HG03460 (cell line): ENCODE measurements around the gene KCNK18.
"Not testable (repeated sequence)": the region's sequence is repeated elsewhere in the genome, so short reads cannot be mapped to it uniquely, and the experiment has no call there.

Source experiments
- ATAC-seq: cut with Tn5 transposase; IDR thresholded peaks from one replicate; pipeline ENCODE4 v1.9.1; 2021; ENCODE audit not compliant: unreplicated experiment

KCNK18 gene

GRCh38 chr10:117218654-117219053 is 21.4 kb downstream of the KCNK18 start:
- ATAC-seq, result no peak

DNA sequence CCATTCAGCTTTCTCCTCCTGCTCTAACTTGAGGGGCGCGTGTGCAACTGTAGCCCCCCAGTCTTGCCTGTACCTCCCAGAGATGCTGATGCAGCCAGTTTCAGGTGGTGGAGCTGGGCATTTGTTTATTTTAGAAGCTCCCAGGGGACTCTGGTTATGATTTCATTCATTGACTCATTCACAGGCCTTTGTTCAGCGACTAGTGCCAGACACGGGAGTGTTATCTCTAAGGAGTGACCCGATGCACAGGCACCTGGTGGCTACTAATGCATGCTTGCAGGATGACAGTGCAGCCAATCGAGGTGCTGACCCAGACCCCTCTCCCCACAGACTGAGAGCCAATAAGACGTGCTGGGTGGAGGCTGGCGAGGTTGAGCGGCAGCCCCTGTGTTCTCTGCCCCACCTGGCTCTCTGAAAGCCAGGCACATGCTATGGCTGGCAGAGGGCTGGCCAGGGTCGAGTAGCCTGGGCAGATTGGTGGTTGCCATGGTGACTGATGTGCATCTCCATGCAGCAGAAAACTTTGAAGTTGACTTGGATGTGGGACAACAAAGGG is 23.9 kb downstream of the KCNK18 start:
- ATAC-seq, result no peak

GRCh38 chr10:117222552-117222951 is 25.3 kb downstream of the KCNK18 start:
- no peak for ATAC-seq

DNA sequence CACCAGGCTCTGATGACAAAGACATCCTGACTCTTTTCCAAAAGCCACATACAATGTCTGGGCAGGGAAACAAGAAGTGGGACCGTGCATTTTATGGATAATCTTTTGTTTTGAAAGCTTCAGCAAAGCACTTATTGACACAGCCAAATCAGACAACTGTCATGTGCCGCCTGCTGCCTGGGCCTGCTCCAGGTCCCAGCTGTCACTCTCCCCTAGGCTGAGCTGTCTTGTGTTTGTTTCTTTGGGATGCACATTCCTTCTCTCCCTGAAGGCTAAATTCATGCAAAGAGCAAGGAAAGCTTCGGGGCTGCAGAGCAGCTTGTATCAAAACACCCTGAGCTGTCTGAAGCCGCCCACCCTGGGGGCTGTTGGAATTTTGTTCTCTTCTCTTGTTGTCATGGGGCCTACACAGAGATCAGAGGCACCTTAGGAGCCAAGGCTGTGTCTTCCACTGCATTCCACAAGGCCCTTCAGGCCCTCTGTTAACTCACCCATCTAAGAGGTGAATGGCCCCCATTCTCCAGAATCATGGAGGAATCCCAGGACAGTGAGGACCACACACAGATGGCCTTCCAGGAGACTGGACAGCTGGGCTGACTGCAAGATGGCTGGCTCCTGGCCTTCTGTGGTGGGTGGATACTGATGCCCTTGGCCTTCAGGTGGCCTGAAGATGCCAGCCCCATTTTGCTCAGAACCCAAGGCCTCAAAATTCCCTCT is 25.8 kb downstream of the KCNK18 start:
- no peak for ATAC-seq

- ATAC-seq, result no peak
Measured at GRCh38 chr10:117223693-117224430, 26.6 kb downstream of the KCNK18 start.

GRCh38 chr10:117224881-117225280 is 27.6 kb downstream of the KCNK18 start:
- ATAC-seq, result no peak

DNA sequence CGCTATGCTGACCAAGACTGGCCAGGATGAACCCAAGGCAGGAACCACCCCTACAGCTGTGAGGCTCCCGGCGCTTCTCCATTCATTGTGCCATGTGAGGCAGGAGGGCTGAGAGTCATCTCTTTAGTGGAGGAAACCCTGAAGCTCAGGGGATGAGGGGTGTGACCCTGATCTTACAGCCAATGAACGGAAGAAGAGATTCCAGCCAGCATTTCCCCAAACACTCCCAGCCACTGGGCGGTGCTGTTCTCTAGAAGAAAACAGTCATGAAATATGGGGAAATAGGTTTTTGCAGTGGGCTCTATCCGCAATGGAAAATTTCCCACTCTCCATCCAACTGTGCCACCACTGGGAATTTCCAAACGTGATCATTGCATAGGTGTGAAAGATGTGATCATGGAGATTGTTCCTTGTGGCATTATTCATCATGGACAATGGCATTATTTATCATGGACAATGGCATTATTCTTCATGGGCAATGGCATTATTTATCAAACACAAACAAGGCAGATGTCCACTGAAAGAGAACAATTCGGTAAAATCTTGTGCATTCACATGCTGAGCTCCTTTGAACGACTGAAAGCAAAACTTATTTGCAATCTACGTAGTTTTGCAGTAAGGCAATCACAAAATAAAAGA is 29.6 kb downstream of the KCNK18 start:
- no peak for ATAC-seq

GRCh38 chr10:117228210-117228609 is 30.9 kb downstream of the KCNK18 start:
- no peak for ATAC-seq

GRCh38 chr10:117230107-117230506 is 32.8 kb downstream of the KCNK18 start:
- ATAC-seq, result not testable (repeated sequence)

GRCh38 chr10:117237401-117237991 is 40.2 kb downstream of the KCNK18 start:
- no peak for ATAC-seq

- no peak for ATAC-seq
Measured at GRCh38 chr10:117239051-117239450, 41.8 kb downstream of the KCNK18 start.

DNA sequence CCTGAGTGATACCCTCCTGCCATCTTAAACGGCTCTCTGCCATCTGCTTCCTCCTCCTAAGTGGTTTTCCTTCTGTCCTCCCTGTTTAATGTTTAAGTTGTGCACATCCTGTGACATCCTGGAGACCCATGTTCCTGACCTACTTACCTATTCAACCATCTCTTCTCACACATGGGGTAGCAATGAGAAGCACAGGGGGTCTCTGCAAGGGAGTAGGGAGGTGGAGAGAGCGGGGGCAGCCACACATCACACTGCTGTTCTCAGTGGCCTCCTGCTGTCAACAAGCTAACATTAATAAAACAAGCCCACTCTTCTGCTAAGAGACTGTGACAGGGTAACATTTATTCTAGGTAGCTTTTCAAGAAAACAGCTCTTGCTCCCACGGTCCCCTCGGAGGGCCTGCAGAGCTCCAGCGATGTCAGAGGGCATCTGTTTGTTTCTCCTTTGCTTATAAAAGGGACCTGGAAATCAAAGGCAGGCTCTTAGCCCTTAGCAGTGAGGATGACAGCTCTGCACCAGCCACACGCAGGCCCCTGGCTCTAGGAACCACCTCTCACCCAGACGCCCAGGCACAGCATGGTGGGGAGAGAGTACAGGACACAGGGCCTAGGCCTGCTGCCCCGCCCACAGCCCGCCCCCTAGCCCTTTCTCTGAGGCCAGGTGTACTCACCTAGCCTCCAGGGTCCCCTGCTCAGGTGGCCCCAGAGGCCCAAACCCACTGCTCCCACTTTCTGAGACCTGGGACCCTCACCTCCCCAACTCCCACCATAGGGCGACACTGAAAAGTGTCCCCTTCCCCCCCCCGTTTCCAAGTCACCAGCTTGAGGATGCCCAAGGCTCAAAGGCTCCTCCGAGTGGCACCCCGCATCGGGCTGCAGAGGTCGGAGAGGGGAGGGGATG is 42.7 kb downstream of the KCNK18 start:
- no peak for ATAC-seq

- no peak for ATAC-seq
Measured at GRCh38 chr10:117240621-117241529, 43.6 kb downstream of the KCNK18 start, which contains the start of gene SLC18A2. Gene SLC18A2 (plus strand): TSS chr10:117241114. CDS start chr10:117241694, 580 bp downstream.

DNA sequence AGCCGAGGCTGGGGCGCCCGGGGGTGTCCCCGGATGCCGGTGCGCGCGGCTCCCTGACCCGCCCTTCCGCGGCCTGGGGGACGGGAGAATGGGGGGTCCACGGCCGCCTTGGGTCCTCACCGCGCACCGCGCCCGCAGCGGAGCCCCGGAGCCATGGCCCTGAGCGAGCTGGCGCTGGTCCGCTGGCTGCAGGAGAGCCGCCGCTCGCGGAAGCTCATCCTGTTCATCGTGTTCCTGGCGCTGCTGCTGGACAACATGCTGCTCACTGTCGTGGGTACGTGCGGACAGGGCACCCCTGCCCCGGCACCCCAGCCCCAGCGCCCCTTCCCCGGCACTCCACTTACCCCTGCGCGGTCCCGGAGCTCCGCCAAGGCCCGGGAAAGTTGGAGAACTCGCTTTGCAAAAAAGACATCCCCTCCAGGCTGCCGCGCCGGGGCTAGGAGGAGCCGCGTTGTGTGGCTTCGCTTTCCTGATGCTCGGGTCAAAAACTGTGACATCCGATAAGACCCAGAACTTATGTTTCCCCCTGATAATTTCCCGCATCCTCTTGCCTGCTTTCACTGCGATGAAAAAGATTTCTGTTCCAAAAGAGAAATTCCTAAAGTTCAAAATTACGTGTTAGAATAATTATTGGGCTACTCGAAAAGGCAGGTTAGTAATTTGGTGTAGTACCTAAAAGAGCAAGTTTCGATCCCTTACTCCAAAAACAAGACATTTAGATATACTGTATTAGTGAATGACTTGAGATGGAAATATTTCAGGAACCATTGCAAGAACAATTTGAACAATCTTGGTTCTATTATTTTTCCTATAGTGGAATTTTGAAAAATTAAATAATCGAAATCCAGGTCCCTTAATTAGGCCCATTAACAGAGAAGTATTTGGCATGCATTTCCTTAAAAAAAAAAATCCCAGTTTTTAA is 44.5 kb downstream of the KCNK18 start:
- no peak for ATAC-seq

GRCh38 chr10:117242463-117242832 is 45.2 kb downstream of the KCNK18 start:
- ATAC-seq, result no peak

- no peak for ATAC-seq
Measured at GRCh38 chr10:117246997-117247671, 49.8 kb downstream of the KCNK18 start.

GRCh38 chr10:117248750-117249465 is 51.6 kb downstream of the KCNK18 start:
- ATAC-seq, result no peak
